Endothelial cell of umbilical vein (primary cell): ENCODE data around the gene RBM45.

Experiments
- CTCF ChIP-seq, 2 donors: IDR thresholded peaks; 1 replicate in 1 of 2; 2 replicates in 1 of 2; pipeline ENCODE4 v1.5.1; 2011; ENCODE audit warnings: low read length in 2 of 2, mild to moderate bottlenecking in 2 of 2, moderate library complexity in 2 of 2, control low read depth in 1 of 2, inconsistent platforms in 1 of 2, low read depth in 1 of 2; ENCODE audit not compliant: insufficient read depth in 1 of 2; ENCODE audit errors: extremely low read depth in 1 of 2
- EZH2 ChIP-seq: IDR thresholded peaks from 2 replicates; pipeline ENCODE4 v1.6.1; 2012; ENCODE audit warnings: borderline replicate concordance, low read depth, mild to moderate bottlenecking, moderate library complexity, low read length, inconsistent platforms; ENCODE audit not compliant: severe bottlenecking
- POLR2A ChIP-seq: IDR thresholded peaks from 2 replicates; pipeline ENCODE4 v1.6.1; 2012; ENCODE audit warnings: low read depth, mild to moderate bottlenecking, control low read depth, low read length

- TF ChIP-seq CTCF (IDR thresholded peaks at IDR 0.05; ENCODE audit: extremely low read depth in 1 of 2, insufficient read depth in 1 of 2, low read depth in 1 of 2, low read length in 2 of 2) (no peak), POLR2A (no peak), EZH2 (no peak)
Observed at GRCh38 chr2:178108176-178108575, 4.1 kb upstream of the RBM45 start.
